Stimulated activated CD8-positive, alpha-beta memory T cell treated with anti-CD3 and anti-CD28 coated beads, Interleukin-12 subunit alpha, Interleukin-12 subunit beta, amount 100 ng/mL, for 24 hours (primary cell): ENCODE measurements around the gene ANO4.

ENCODE experiments used
- DNase-seq: peaks from one replicate; pipeline ENCODE4 v3.0.0-alpha.2; 2020; ENCODE audit errors: extremely low read depth

The ANO4 gene

DNA sequence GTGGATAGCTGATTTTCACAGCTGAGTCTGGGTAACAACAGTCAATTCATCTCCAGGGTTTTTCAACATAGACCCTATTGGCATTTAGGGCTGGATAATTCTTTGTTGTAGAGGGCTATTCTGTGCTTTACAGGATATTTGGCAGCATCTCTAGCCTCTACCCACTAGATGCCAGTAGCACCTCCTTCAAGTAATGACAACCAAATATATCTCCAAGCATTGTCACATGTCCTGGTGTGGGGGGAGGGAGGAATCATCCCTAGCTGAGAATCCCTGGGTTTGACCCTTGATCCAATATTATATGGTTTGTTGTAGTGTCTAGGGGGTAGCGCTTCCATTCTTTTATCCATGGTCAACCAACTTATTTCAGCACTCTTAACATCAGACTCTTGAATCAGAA is 157.2 kb downstream of the ANO4 start:
- no peak for DNase-seq

DNA sequence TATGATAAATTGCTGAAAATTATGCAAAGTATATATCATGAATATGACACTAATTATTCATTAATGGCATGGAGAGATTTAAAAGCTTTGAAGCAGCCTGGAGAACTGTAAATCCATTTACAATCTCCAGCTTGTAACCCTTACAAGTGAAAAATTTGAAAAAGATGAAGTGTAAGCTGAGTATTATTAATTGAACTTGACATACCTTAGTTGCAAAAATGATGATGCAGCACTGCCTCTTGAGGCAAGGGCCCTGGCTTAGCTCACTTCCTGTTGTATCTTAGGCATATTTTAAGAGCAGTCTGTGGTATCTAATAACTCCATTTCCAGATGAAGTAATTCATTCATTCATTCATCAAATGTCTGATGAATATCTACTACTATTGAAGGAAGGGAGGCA is 158.6 kb downstream of the ANO4 start:
- no peak for DNase-seq

DNA sequence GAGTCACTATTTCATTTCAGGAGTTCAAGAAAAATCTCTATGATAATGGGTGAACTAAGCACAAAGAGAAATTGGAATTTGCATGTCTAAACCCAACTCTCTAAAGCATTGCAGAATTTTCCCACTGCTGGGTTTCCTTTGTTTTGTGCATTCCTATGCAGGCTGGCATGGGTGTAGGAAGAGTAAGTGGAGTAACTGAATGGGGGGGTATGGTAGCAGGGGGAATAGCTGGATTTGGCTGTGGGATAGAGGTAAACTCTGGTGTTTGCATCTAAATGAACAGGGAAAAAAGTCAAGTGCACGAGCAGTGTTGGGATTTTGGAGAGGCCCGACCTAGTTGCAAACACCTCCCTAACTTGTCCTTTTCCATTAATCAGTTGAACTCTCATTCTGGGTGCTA is 159.1 kb downstream of the ANO4 start:
- no peak for DNase-seq

DNA sequence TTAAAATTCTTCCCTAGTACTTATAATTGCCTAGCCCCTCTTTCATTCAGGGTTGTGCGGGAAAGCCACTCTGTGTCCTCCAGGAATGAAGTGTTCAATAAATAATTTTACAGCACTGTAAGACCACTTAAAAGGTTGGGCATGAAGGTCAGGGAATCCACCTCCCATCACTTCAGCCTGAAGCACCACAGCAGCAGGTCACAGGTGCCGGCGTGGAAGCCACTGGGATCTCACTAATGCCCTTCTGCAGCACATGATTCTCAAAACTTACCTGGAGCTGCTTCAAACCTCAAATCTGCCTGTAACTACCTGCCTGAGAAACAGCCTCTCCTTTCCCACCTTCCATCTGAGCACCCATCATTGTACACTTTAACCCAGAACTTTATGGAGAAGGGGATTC is 159.5 kb downstream of the ANO4 start:
- DNase-seq, result no peak

DNA sequence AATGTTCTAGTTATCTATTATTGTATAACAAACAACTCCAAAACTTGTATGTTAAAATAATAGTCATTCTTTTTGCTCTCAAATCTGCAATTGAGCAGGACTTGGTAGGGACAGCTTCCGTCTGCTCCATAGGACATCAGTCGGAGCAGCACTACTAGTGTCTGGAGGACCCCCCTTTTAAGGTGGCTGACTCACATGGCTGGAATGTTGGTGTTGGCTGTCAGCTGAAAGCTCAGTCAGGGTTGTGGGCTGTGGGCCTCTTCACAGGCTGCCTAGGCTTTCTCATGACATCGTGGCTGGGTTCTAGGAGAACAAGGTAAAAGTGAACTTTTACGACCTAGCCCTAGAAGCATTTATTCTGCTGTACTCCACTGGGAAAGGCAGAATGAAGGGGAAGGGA is 160.6 kb downstream of the ANO4 start:
- DNase-seq, result no peak

DNA sequence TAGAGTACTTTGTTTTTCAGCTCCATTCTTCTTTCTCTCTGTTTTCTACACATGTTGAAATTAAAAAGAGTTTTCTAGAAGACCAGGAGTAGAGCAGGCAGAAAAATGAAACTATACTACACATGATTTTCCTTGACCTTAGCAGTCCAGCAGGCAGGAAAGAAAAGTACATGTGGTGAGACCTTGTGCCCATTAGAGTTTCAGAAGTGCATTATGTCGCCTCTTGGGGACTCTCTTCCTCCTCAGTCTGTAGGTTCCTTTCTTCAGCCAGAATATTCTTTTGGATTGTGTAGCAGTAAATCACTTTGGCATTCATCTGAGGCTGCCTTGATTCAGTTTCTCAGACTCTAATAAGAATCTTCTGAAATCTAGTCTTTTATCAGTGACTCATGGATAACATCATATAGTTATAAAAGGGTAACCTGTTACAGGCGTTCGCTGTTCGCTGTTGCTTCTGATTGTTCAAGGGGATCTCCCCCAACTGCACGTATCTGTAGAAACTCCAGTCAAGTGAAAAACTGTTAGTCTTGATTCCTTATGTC is 161.8 kb downstream of the ANO4 start:
- DNase-seq, result no peak

DNA sequence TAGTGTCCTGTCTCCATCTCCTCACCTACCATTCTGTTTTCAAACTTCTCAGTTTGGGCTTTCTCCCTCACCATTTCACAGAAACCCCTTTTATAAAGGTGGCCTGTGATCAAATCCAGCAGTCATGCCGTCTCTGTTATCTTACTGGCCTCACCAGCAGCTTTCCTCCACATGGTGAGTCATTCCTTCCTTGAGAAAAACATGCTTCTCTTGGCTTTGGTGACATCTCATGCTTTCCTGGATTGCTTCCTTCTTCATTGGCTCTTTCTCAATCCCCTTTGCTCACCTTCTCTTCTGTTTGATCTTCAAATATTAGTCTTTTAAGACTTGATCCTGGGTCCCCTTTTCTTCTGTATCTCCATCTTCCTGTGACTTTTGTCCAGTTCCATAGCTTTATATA is 164.9 kb downstream of the ANO4 start:
- no peak for DNase-seq

DNA sequence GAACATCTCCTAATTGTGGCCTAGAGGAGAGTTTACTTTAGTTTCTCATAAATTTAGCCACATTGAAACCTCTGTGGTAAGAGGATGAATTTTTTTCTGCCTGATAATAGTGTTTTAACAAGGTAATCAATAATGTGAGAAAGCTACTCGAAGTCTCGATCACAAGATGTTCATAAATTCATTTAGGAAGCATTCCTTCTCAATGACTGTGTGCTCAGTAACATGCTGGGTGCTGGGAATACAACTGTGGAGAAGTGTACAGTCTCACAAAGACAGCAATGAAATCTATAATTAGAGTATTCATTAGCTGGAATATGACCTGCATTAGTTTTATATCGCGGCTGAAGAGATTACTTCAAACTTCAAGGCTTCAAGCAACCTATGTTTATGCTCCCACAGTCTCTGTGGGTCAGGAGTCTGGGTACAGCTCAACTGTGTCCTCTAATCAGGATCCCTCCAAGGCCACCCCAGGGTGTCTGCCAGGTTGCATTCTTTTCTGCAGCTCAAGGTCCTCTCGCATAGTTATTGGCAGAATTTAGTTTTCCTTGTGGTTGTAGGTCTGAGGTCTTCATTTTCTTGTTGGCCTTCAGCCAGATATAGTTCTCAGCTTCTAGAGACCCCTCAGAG is 167.6 kb downstream of the ANO4 start:
- DNase-seq, result no peak

DNA sequence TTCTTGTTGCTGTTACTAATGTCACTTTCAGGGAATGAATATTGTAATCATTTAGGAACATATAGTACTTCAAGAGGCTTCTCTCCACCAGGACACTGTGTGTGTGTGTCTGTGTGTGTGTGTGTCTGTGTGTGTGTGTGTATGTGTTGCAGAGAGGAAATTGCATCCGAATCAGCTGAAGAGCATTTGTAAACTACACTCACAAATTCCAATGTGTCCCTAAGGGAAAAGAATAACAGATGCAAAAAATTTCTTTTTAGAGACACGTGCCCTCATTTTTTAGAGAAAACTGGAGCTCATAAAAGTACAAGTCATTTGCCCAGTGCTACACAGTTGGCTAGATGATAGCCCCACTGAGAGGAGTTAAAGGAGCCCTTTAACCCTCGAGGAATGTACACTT is 168.8 kb downstream of the ANO4 start:
- DNase-seq, result no peak

DNA sequence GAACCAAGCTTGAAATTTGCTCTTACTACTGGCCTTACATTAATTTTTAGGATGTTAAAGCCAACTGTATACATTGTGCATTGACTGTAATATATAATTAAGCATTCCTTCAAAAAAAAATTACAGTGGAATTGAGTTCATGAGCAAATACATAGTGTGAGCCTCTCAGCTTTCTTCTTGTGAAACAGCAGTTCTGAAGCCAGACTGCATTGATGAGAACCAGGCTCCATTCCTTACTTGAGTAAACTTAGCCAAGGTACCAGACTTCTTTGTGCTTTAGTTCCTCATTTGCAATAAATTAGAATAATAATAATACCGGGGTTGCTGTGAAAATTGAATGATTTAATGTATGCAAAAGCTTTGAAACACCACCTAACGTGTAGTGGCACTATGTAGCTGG is 169.5 kb downstream of the ANO4 start:
- no peak for DNase-seq

DNA sequence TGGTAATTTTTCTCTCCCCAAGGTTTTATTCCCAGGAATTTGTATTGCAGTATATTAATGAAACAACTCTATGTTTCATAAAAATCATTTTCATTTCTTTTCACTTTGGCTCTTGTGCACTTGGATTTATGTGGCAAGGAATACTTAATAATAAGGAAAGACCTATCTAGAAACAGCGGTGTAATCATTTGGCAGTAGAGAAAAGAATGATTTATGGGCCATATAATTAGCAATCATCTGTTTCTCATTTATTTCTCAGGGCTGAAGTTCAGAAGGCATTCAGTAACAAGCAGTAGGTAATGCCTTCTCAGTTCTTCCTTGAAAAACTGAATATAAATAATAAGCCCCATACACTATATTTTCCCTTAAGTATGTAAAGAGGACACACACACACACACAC is 172.6 kb downstream of the ANO4 start:
- no peak for DNase-seq

DNA sequence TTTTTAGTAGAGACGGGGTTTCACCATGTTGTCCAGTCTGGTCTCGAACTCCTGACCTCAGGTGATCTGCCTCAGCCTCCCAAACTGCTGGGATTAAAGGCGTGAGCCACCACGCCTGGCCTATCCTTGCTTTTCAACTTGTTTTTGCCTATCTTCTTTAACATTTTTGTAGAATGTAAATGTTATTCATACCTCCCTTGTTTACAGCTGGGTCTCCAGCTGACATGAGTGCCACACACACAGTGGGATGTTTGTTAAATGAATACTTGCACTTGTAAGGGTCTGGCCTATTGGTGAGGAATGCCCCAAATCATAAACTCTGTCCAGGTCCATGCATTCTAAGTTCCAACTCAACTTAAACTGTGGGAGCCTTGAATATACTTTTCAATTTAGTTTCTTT is 176.3 kb downstream of the ANO4 start:
- DNase-seq, result no peak

DNA sequence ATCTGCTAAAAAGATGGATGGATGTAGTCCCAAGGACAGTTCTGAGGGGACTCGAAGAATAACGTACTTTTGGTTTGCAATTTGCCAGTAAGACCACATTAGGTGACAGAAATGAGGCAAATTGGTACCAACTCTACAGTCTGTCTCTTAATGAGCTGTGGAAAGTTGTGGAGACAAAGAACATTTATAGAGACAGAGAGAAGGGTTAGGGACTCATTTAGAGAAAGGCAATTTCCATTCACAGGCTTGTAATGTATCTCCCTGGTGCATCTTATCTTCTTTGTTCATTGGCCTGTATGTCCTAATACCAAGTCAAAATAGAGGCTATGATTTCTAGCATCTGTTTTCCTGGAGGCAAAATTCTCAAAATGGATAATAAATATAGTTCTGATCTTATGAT is 177.5 kb downstream of the ANO4 start:
- DNase-seq, result no peak

DNA sequence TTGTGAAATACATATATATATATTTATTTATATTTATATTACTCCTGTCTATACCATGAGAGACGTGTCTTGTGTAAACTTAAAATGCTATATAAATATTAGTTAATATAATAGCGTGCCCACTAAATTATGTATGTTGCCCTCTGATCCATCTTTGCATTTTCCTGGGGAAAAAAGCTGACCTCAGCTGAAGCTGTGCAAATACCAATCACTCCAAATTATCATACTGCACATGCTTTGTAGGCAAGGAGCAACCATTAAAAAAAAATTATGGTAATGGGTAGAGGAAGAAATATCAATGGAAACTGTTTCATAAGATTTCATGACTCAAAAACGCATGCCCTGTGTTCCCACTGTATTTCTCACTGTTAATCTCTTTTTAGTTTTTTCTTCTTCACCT is 179.8 kb downstream of the ANO4 start:
- DNase-seq, result no peak

DNA sequence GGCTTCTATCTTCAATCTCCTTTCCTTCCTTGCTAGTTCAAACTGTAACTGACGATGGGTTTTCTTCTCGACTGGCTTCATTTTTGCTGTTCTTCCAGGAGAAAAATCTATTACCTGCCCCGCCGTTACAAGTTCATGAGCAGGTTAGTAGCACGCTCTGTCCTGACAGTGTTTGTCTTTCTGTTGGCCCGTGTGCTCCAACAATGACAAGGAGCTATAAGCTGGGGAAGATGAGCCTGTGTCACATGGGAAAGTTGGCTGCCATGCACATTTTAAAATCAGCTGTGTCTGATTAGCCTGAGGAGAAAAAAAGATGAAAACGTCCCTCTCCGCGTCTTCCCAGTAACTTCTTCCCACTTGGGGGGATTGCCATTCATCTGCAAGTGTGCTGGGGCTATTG is 180.2 kb downstream of the ANO4 start:
- DNase-seq, result no peak

DNA sequence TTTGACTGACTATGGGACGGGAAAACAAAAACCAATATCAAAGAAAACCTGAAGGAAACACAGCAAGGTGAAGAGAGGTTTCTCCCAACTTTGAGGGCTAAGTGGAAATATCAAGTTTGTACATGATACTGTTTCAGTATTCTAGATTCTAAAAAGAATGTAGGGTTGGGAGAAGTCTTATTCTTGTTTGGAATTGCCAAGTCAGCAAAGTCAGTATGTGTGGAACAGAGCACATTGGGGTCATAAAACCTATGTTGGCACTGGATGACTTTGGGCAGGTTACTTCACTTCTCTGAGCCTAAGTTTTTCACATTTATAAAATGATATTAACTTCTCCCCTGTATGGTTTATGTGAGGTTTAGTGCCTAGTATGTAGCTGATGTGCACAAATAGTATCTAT is 182.2 kb downstream of the ANO4 start:
- DNase-seq, result no peak

DNA sequence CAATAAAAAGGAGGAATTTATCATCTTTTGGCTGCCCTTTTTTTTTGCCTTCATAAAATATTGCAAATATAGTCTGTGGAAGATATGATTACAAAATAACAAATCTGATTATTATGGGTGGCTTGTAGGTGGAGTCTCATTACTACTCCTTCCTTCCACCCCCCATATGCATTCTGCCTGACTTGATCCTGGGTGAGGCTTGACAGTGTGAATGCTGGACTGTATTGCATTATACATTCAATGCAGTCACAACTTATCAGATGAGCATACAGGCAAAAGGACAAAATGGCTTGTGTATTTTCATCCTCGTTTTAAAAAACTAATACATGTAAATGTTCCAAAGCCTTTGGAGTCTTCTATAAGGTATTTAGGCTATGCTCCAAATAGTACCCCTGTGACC is 186.3 kb downstream of the ANO4 start:
- DNase-seq, result no peak

DNA sequence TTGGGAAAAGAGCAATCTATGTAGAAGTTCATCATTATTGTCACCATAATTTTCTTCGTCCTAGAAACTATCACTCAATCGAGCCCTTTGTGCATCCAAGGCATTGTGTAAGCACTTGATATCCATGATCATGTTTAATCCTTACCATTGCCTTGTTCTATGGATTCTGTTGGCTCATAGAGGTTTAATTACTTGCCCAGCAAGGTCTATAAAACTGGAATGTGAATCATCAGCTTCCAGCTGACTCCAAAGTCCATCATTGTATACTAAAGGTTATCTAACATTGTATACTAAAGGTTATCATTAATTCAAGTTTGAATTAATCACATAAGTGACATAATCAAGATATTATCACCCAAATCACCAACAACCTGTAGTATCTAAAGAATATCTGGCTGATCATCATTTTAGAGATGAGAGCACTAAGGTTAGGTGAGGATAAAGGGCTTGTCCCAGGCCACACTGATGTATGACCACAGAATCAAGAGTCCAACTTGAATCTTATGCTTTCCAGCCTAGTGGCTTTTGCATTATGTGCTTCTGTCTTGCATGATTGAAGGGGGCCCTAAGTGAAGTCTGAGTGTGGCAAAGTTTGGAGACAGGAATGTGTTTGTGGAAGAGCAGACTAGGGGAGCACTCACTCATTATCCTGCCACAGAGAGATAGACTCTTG is 188.1 kb downstream of the ANO4 start:
- no peak for DNase-seq

DNA sequence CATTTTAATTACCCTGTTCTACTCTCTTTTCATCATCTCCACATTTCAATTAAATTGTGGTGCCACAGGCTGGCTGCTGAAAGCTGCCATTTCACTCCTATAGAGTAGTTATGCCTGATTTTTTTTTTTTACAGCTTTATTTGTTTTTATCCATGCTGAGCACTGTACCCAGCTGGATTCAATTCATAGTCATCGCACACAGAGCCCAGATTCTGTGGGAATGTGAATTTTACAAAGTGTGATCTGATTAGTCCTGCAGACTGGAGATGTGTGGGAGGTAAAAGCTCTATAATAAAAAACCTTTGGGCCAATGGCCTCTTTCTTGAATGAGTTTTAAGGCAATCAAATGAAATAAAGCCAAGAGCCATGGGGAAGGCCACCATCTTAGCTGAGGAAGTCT is 190.2 kb downstream of the ANO4 start:
- DNase-seq, result no peak

DNA sequence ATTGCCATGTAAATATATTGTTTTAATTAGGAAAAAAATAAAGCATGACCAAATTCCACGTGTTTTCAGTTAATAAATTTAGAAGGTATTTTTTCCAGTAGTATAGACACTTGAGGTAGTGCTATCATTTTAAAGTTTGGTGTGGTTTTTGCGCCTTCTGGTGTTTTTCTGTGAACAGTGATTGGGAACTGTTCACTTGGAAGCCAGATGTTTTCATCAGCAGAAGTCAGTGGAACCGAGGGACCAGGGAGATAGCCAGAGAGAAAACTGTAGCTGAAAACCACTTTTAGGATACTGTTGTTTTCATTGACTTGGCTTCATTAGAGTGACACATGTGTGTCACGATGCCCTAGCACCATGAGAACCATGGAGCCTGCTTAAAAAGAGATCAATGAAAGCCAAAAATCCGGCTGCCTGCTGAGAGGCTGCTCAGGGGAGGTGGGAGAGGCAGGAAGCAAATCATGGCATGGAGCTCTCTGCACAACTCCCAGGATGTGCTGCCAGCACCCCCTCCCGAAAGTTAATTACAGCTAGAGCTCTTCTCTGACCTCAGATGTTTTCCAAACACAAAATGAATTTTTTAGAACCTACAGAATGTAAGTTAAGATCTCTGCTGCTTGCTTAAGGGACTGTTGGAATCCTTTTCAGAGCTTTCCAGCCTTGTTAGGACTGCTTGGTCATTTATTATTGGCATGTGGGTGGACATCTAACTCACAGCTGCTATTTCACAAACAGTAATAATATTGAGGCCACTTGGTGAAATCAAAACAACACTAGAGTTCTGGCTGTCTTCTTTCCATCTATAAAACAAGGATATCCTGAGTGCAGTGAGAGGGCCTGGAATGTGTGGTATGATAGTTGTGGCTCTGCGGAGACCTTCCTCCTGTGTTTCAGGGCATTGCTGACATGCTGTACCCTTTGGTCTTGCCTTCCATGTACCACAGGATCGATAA is 192.3 kb downstream of the ANO4 start:
- DNase-seq, result no peak

DNA sequence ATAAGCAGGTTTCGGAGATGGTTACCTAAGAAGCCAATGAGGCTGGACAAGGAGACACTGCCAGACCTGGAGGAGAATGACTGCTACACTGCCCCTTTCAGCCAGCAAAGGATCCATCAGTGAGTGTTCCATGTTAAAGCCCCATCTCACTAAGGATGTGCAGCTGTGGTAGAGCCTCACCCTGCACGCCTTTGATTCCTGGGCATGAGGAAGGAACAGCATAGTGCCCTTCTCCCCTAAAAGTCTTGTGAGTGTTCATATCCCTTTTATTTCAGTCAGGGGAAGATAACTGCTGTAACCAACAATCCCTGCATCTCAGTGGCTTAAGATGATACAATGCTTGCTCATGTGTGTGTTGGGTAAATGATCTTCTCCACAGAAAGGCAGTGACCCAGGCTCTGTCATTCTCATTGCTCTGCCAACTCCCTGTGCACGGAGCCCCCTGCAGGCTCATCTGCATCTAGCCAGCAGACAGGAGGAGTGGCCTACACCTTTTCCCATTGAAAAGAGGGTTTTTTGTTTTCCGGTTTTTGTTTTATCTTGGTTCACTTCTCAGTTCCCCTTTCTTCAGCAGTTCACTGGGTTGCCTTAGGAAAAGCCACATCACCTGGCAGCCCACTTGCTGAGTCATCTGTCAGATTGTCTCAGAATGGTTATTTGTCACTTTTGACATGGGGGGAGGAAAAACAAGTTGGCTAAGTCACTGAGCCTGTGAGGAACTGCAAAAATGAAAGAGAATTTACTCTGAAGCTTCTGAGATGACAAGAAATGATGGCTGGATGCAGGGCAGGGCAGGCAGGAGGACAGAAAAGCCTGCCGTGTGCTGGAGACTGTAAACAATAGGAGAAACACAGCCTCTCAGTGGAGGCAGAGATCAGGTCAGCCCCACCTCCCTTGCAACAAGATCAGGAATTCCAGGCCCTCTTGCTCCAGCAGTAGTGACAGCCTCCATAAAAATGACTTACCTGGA is 193.3 kb downstream of the ANO4 start:
- no peak for DNase-seq
